Skeletal muscle tissue (tissue), 4 donors: ENCODE measurements around the gene HMCES. TPM values are rescaled to one million over a fixed set of nuclear protein-coding genes. Genes with fewer than 3 reads are reported as not detected.

ENCODE experiments used
- H3K27ac ChIP-seq: one replicate; pipeline ENCODE4 v1.7.0; 2013; ENCODE audit warnings: mild to moderate bottlenecking, low read depth, low read length, inconsistent platforms
- H3K27me3 ChIP-seq, 3 donors: one replicate each; pipeline ENCODE4 v1.7.0; 2013; ENCODE audit warnings: low read length in 3 of 3; ENCODE audit not compliant: control insufficient read depth in 3 of 3, insufficient read depth in 3 of 3
- H3K36me3 ChIP-seq, 3 donors: one replicate each; pipeline ENCODE4 v1.7.0; 2013; ENCODE audit warnings: low read length in 3 of 3; ENCODE audit not compliant: control insufficient read depth in 3 of 3, insufficient read depth in 3 of 3
- H3K4me1 ChIP-seq, 3 donors: one replicate each; pipeline ENCODE4 v1.7.0; 2013; ENCODE audit warnings: low read length in 3 of 3, mild to moderate bottlenecking in 3 of 3; ENCODE audit not compliant: control insufficient read depth in 3 of 3, insufficient read depth in 3 of 3
- H3K4me3 ChIP-seq, 3 donors: one replicate each; pipeline ENCODE4 v1.7.0; 2013; ENCODE audit warnings: low read length in 3 of 3
- H3K9ac ChIP-seq, 3 donors: one replicate each; pipeline ENCODE4 v1.7.0; 2013; ENCODE audit warnings: low read length in 3 of 3, mild to moderate bottlenecking in 3 of 3, moderate library complexity in 2 of 3, low read depth in 1 of 3
- H3K9me3 ChIP-seq, 3 donors: one replicate each; pipeline ENCODE4 v1.7.0; 2013; ENCODE audit warnings: low read length in 3 of 3; ENCODE audit not compliant: control insufficient read depth in 3 of 3
- total RNA-seq: library from RNA; depleted of rRNA; stranded (reverse); fragments of >200 nt; gene quantifications from one replicate; pipeline ENCODE4 v1.2.3, GENCODE V29; 2014
- donor health status: Osteomylitis.

The HMCES gene
- total RNA-seq, 1 donor from 2014 or later: 17.2 TPM

GRCh38 chr3:129276385-129276784 lies 2.3 kb upstream of the HMCES start:
- Histone ChIP-seq H3K27me3 (no peaks in the 10 kb centered on the region), H3K9me3 (no peaks in the 10 kb centered on the region), H3K4me3 (no peak overlapping the region), H3K36me3 (peaks cover 41 to 53% (median 42%) of the 10 kb centered on the region in 3 donors), H3K4me1 (peaks cover 15 to 17% (median 17%) of the 10 kb centered on the region in 3 donors), H3K27ac (no peak overlapping the region), H3K9ac (no peak overlapping the region)

GRCh38 chr3:129277829-129278271 lies 820 bp upstream of the HMCES start:
- peaks cover 28 to 41% (median 28%) of the 10 kb centered on the region in 3 donors for H3K36me3 ChIP-seq
- H3K9ac ChIP-seq: peak overlapping the region; percentile 83 to 94 (median 86)
- H3K27me3 ChIP-seq: no peaks in the 10 kb centered on the region
- peak overlapping the region; percentile 81 to 91 (median 82) for H3K4me3 ChIP-seq
- H3K27ac ChIP-seq: peak overlapping the region; percentile 88
- H3K9me3 ChIP-seq: no peaks in the 10 kb centered on the region
- peaks cover 15 to 17% (median 17%) of the 10 kb centered on the region in 3 donors for H3K4me1 ChIP-seq

- peaks cover 15 to 17% (median 17%) of the 10 kb centered on the region in 3 donors for H3K4me1 ChIP-seq
These were observed 566 bp downstream of the HMCES start for GRCh38 chr3:129278966-129279906.

GRCh38 chr3:129280183-129280582 lies 1.5 kb downstream of the HMCES start:
- Histone ChIP-seq H3K9ac (peak overlapping the region in 2 of 3 donors; percentile 83 to 94), H3K4me3 (peak overlapping the region in 2 of 3 donors; percentile 87 to 91), H3K36me3 (peaks cover 11 to 26% (median 12%) of the 10 kb centered on the region in 3 donors), H3K4me1 (peaks cover 15 to 17% (median 17%) of the 10 kb centered on the region in 3 donors), H3K9me3 (no peaks in the 10 kb centered on the region), H3K27me3 (no peaks in the 10 kb centered on the region), H3K27ac (no peak overlapping the region)

More at GRCh38 chr3:129278966-129279906, 566 bp downstream of the HMCES start:
- Histone ChIP-seq H3K9me3 (no peaks in the 10 kb centered on the region), H3K4me3 (peak overlapping the region; percentile 82 to 91 (median 87)), H3K9ac (peak overlapping the region; percentile 83 to 94 (median 90)), H3K36me3 (peaks cover 20 to 35% (median 20%) of the 10 kb centered on the region in 3 donors), H3K27me3 (no peaks in the 10 kb centered on the region), H3K27ac (peak overlapping the region; percentile 88)

GRCh38 chr3:129281726-129282125 lies 3.1 kb downstream of the HMCES start:
- Histone ChIP-seq H3K4me3 (no peak overlapping the region), H3K36me3 (peaks cover 0 to 13% (median 7%) of the 10 kb centered on the region in 3 donors), H3K9ac (no peak overlapping the region), H3K27ac (no peak overlapping the region), H3K27me3 (no peaks in the 10 kb centered on the region), H3K4me1 (peaks cover 15 to 17% (median 17%) of the 10 kb centered on the region in 3 donors), H3K9me3 (no peaks in the 10 kb centered on the region)

- Histone ChIP-seq H3K27ac (no peak overlapping the region), H3K27me3 (no peaks in the 10 kb centered on the region), H3K4me1 (peaks cover 12 to 14% (median 14%) of the 10 kb centered on the region in 3 donors), H3K9ac (peak overlapping the region in 1 of 3 donors; percentile 14), H3K36me3 (peaks cover 0 to 6% (median 0%) of the 10 kb centered on the region in 3 donors), H3K9me3 (no peaks in the 10 kb centered on the region), H3K4me3 (no peak overlapping the region)
These were observed 4.2 kb downstream of the HMCES start for GRCh38 chr3:129282727-129283327.

GRCh38 chr3:129286081-129286480 lies 7.4 kb downstream of the HMCES start:
- Histone ChIP-seq H3K36me3 (peaks cover 13 to 25% (median 20%) of the 10 kb centered on the region in 3 donors), H3K4me3 (no peak overlapping the region), H3K27ac (no peak overlapping the region), H3K9me3 (no peaks in the 10 kb centered on the region), H3K27me3 (no peaks in the 10 kb centered on the region), H3K9ac (no peak overlapping the region), H3K4me1 (no peaks in the 10 kb centered on the region)

- Histone ChIP-seq H3K9me3 (no peaks in the 10 kb centered on the region), H3K4me1 (no peaks in the 10 kb centered on the region), H3K27me3 (no peaks in the 10 kb centered on the region), H3K27ac (no peak overlapping the region), H3K9ac (no peak overlapping the region), H3K4me3 (no peak overlapping the region), H3K36me3 (peaks cover 21 to 31% (median 26%) of the 10 kb centered on the region in 3 donors)
These were observed 9.8 kb downstream of the HMCES start for GRCh38 chr3:129288446-129288845.

GRCh38 chr3:129289201-129289921 lies 10.7 kb downstream of the HMCES start:
- Histone ChIP-seq H3K27me3 (no peaks in the 10 kb centered on the region), H3K36me3 (peaks cover 23 to 29% (median 26%) of the 10 kb centered on the region in 3 donors), H3K4me1 (no peaks in the 10 kb centered on the region), H3K4me3 (no peak overlapping the region), H3K9me3 (no peaks in the 10 kb centered on the region), H3K27ac (no peak overlapping the region), H3K9ac (no peak overlapping the region)
